NCI-H526 treated with DMSO at 0.1 percent for 48 hours (cell line): ENCODE measurements around the gene SREK1.

ENCODE experiments used
- DNase-seq: peaks from one replicate; lab custom pipeline; 2025; lab: John Stamatoyannopoulos, UW

The SREK1 gene

DNA sequence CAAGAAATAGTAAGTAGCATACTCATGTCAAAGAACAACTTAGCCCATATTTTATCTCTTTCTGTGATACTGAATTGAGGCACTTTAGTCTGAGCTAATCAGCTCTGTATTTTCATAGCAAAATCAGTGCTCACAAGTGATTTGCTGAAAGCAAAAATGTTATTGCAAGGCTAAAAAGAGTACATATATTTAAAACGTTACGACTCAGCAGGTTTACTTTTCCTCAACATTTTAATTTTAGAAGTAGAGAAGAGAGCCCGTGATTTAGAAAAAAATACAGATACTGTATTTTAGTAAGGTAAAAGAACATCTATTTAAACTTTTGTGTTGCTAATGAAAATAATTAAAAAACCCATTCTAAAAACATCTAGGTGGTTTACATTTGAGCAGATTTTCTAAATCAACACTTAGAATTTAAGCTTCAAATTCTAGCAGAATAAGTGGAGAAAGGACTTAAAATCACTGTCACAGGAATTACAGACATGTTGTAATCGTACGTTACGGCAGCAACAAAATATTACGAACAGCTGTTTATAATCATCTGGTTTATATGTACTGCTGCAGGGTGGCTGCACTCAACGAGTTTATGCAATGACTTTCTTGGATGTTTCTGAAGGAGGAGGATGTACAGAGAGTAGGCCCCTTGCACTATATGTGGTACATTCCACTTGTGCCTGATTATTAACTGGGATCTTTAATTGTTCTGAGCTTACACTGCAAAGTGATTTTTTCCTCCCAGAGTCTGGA lies 20.1 kb downstream of the SREK1 start:
- no peak for DNase-seq

DNA sequence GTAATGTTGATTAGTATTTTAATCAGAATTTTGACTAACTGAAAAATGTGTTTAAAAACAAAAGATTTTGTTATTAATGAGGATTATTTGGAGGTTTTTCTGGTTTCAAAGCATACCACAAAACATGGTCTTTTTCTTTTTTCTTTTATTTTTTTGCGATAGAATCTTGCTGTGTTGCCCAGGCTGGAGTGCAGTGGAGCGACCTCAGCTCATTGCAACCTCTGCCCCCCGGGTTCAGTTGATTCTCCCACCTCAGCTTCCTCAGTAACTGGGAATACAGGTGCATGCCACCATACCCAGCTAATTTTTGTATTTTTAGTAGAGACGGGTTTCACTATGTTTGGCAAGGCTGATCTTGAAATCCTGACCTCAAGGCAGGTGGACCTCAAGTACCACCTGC lies 24.1 kb downstream of the SREK1 start:
- DNase-seq, result no peak

DNA sequence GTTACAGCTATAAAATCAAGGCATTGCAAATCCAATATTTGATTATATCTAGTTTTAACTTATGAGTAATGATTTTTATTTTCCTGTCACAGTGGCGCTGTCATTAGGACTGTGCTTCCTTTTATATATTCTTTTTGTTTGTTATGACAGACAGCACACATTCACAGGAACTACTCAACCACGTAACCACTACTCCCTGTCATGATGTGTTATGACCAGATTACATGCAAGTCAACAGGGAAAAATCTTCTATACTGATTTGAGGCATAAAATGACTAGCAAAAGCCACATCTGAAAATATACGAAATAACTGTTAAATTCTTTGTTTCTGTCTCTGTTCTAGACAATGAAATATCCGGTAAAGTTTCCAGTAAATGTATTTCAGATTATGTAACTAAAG lies 25.4 kb downstream of the SREK1 start:
- DNase-seq, result no peak

DNA sequence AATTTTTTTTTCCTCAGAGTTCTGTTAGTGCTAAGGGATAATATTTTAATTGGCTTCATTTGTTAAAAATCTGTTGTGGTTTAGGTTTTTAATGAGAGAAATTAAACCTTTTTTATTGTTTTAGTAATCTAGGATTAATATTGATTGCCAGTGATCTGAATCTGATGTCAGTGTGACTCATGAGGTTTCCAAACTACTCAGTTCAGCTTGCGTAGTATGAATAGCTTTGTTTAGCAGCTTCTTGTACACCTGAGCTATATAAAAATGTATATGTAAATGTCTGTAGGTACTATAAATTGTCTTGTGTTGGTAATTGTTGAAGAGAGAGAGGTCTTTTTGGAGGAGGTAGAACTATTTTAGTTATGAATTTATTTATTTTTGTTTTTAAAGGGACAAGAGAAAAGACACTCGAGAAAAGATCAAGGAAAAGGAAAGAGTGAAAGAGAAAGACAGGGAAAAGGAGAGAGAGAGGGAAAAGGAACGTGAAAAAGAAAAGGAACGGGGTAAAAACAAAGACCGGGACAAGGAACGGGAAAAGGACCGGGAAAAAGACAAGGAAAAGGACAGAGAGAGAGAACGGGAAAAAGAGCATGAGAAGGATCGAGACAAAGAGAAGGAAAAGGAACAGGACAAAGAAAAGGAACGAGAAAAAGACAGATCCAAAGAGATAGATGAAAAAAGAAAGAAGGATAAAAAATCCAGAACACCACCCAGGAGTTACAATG lies 26.3 kb downstream of the SREK1 start:
- DNase-seq, result no peak

DNA sequence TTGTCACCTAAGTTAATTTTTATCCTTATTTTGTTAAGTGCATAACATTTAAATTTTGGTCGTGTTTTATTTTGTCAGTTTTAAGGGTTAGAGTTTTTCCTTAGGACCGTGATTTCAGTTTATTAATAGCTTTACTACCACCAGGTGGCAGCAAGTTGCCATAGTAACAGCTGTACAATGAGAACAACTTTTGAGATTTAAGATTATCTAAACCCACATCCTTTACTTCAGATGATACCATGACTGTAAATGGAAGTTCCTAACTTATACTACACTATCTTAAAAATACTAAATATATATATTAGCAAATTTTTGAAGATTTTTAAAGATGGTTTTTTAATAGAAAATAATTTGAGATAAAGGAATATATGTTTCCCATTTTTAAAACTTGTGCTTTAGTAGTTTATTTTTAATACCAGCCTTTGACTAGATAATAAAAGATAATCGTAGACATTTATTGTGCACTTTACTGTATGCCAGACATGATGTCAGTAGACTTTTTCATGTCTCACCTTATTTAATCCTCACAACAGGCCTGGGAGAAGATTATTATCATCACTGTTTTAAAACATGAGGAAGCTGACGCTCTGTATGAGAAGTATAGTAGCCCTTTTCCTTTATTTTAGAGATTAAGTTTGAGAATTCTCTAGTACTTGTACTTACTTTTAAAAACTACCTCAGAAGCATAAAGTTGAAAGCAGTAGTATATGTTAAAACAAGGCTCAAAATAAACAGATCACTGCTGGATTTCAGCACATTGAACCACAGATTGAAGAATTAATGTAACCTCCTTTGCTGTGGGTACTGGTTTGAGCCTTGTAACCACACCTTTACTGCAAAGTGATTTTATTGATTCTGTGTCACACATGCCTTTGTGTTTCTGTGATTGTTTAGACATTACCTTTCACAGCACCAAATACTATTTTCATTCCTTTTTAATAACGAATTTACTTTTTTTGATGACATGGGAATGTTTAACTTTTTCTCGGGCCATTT lies 27.5 kb downstream of the SREK1 start:
- DNase-seq, result no peak

DNA sequence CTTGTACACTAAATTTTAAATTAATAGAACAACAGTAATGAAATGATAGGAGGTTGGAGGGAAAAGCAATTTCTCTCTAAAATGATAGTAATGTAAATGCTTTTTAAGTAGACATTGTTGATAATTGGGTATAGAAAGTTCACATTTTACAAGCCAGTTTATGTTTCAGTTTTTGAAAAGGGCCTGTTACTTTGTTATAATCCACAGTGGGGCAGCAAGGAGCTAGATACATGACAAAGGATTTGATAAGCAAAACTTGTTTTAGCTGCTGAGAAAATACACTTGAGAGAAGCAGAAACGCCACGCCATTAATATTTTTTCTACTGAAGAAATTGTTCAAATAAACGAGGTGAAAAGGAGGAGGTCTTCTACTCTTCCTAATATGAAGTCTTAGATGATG lies 30.2 kb downstream of the SREK1 start:
- DNase-seq, result no peak

DNA sequence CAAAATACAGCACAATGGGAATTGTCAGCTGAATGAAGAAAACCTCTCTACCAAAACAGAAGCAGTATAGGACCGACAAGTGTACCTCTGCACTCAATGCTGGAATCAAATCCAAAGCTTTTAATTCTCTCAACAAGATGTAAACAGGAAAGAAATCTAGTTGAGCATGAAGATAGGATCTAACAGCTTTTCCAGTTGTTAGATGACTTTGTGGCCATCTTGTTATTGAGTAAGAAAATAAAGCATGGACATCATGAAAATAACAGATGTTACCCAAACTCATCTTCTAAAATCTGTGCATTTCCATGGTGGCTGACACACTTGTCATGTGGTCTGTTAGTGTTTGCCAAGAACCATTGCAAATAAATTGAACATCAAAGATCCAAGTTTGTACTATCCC lies 34.7 kb downstream of the SREK1 start:
- no peak for DNase-seq

DNA sequence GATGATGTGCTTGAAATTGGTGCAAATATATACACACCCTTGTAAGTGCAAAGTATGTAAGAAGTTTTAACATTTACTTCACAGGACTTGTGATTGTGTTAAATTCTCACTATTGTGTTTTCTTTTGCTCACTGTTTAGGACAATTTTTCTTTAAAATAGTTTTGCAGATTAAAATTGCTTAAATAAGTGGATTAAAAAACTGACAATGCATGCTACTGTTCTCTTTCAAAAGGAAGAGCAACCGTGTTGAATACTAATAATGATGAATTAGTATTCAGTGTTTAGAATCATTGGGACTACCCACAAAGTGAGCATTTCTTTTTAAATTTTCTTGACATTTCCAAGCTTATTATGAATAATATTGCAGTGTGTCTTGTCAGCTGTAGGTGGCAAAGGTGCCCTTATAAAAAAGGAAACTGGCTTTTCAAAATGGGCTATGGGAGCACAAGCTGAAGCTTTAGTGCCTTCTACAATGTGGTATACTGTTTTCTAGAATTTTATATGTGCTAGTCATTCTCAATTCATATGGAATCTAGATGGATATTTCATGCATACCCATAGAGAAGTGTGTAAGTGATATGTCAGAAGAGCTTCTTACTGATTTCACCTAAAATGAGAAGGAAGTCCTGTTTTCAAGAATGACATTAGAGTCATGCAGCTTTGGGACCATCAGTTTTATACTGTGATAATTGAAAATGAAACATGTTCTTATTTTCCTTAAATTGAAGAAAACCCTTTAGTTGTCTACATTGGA lies 35.4 kb downstream of the SREK1 start:
- DNase-seq, result no peak

DNA sequence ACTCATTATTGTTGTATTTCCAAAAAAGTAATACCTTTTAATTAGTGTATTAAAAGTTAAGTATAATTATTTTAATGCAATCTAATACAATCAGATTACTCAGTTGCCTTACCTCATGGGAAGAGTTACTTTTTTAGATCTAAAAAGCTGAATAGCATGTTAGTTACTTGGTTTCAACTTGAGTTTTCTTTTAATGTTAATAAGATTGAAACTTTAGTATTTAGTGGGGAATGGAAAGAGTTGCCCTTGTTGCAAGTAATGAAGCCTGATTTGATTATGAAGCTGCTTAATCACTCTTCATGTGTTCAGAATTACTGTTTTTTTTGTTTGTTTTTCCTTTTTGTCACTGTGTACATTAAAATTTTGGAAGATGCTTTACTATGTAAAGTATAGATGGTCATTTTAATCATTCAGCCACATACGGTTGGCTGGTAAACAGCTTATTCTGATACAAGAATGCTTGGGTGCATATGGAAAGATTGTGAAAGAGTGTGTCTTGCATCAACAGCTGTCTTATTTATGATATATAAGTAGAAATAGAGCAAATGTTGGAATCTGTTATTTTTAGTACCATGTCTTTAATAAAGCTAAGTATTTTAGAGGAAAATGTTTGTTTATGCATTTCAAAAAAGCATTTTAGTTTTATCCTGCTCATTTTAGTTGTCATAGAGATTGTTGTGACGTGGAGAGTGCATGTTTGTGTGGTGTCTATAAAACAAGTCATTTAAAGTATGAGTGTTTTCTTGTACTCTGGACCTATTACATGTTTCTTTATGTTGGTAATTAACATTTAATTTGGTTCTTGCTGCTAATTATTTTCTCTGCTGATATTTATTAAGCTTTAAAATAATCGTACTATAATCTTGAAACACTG lies 36.4 kb downstream of the SREK1 start:
- no peak for DNase-seq

DNA sequence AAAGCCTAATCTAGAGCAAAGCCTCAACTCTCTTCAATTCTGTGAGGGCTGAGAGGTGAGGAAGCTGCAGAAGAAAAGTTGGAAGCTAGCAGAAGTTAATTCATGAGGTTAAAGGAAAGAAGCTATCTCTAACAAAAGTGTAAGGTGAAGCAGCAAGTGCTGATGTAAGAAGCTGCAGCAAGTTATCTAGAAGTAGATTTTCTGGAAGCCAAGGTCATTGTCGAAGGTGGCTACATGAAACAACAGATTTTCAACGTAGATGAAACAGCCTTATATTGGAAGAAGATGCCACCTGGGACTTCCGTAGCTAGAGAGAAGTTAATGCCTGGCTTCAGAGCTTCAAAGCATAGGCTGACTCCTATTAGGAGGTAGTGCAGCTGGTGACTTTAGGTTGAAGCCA lies 42.0 kb downstream of the SREK1 start:
- DNase-seq, result no peak

DNA sequence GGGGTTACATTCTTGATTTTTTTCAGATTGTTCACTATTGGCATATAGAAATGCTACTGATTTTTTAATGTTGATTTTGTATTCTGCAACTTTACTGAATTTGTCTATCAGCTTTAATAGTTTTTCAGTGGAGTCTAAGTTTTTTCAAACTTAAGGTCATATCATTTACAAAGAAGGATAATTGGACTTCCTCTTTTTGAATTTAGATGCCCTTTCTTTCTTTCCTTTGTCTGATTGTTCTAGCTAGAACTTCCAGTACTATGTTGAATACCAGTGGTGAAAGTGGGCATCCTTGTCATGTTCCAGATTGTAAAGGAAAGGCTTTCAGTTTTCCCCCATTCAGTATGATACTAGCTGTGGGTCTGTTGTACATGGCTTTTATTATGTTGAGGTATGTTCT lies 49.3 kb downstream of the SREK1 start:
- no peak for DNase-seq

DNA sequence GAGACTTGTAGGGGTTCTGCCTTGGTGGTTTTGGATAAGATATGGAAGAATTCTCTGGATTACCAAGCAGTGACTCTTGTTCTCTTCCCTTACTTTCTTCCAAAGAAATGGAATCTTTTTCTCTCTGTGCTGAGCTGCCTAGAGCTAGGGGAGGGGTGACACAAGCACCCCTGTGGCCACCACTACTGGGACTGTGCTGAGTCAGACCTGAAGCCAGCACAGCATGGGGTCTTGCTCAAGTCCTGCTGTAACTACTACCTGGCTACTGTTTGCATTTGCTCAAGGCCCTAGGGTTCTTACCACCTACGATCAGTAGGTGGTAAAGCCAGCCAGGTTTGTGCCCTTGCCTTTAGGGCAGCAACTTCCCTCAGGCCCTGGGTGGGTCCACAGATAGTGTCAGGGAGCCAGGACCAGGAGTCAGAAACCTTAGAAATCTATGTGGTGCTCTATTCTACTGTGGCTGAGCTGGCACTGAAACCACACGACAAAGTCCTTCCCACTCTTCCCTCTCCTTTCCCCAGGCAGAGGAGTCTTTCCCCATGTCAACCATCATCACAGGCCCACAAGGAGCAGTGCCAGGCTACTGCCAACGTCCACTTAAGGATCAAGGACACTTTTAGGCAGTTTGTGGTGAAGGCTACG lies 53.8 kb downstream of the SREK1 start:
- no peak for DNase-seq

DNA sequence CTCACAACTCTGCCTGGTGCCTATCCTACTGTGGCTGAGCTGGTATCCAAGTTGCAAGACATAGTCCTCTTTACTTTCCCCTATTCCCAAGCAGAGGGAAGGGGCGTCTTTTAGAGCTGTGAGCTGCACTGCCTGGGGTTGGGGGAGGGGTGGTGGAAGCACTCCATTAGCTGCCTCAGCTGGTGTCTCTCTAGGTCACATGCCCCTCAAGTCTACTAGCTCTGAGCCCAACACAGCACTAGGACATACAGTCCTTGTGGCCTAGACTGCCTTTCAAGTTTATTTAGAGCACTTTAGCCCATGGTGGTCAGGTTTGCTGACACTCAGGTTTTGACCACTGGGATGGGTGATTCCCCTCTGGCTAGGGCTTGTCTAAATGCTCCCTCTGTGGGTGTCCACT lies 54.7 kb downstream of the SREK1 start:
- DNase-seq, result no peak

DNA sequence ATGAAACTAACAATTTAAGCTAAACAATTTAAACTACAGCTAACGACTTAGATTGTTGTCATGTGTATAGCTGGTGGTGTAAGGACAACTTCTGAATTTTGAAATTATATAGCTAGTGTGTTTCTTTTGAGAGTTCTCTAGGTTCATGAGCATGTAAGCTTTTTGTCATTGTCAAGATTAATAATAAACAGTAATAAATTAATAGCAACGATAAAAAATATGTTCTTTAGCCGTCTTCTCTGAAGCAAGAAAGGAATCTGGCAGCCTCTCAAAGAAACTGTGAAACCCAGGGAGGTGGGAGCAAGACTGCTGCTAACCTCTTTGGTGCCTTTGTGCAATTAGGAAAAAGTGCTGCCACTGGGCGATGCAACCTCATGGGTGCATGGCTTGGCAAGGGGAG lies 59.4 kb downstream of the SREK1 start:
- DNase-seq, result no peak

DNA sequence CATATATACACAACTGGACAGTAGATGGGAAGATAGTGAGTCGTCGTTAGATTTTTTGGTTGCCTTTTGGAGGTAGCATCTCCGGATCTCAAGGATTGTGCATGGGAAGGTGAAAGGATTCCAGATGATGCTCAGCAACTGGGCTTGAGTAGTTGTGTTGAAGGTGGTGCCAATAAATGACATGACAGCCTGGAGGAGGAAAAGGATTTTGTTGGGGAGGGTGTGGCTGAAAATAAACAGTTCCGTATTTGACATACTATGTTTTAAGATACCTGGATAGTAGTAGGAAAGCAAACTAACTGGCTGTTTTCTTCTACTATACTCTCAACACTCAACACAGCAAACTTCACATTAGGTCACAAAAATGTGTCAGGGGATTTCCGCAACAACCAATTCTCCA lies 62.4 kb downstream of the SREK1 start:
- no peak for DNase-seq

DNA sequence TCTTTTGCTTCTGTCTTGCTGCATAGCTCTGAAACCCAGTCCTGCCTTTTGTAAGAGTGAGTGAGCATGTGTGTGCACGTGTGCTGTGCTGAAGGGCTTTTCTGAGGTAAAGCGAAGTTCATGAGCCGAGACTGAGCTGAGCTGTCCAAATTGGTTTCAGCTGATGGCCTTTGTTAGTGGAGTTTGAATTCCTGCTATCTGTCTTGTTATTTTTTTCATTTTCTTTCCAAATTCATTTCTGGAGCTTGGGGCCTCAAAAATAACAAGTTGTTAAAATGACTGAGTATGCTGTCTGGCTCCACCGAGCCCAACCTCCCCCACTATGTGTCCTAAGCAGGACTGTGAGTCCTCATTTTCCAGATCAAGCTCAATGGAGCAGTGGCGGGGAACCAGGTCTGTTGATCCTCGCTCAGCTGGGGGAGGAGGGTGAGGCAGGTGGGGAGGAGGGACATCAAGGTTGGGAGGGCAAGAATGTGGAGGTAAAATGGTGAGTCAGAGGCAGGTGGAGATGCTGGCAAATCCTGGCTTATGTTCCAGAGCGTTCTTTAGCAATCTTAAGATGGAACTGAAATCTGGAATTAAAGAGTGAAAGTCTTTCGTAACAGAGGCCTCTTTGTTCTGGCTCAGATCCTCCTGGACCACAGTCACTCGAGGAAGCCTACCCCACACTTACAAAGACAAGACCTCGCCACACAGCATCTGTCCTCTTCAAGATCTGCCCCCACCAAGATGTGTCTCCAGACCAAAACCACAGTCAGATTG lies 63.9 kb downstream of the SREK1 start:
- DNase-seq, result no peak

DNA sequence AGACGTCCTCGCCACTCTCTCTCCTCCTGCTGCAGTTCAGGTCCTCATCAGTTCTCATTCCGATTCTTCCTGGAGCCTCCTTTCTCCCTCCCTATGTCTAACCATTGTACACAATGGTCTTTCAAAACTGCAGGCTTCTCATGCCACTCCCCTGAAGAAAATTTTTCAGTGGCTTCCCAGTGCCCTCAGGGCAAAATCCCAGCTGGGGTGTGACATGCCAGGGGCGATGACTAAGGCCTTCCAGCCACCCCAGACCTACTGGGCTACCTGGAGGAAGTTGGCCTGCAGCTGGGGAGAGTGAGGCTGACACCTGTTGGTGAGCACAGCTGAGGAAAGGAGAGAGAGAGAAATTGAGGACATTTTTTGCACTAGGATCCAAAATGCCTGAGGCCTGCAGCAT lies 65.2 kb downstream of the SREK1 start:
- no peak for DNase-seq

DNA sequence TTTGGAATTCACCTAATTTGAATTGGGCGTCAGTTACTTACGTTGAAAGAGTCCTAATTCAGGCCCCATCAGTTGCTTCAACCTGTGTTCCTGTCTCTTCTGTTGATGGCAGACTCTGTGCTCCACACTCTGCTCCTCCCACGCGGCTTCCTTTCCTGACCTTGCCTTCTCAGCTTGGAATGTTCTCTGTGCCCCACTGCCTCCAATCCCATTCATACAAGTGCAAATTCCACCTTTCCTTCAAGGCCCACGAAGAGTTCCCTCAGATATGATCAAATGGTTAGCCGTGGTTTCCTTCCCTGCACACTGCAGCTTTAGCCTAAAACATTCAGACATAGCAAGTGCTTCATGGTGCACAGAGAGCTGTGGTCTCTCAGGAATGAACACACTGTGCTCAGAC lies 65.7 kb downstream of the SREK1 start:
- DNase-seq, result no peak

DNA sequence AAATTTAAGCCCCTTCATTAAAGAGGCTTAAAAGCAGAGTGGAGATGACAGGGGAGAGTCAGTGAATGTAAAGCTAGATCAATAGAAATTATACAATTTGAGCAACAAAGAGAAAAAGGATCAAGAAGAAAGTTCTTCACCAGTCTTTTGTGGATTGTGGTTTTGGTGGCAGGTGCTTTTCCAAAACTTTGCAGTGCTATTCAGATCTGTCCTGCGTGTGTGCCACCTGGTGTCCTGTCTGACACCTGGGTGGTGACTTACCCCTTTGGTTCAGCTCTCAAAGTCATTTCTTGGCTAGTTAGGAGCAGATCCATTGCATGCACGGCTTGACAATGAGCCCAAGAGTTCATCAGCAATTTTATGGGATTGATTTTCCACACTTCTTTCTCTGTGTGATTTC lies 69.4 kb downstream of the SREK1 start:
- DNase-seq, result no peak

DNA sequence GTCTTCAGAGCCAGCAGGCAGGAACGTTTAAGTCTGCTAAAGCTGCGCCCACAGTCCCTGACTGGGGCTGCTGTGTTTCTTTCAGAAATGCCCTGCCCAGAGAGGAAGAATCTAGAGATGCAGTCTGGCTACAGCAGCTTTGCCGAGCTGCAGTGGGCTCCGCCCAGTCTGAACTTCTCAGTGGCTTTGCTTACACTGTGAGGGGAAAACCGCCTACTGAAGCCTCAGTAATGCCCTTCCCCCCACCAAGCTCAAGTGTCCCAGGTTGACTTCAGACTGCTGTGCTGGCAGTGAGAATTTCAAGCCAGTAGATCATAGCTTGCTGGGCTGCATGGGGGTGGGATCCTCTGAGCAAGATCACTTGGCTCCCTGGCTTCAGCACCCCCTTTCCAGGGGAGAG lies 78.4 kb downstream of the SREK1 start:
- DNase-seq, result no peak
